Measurements from ENCODE around the gene SIAH3.

Gene SIAH3

DNA sequence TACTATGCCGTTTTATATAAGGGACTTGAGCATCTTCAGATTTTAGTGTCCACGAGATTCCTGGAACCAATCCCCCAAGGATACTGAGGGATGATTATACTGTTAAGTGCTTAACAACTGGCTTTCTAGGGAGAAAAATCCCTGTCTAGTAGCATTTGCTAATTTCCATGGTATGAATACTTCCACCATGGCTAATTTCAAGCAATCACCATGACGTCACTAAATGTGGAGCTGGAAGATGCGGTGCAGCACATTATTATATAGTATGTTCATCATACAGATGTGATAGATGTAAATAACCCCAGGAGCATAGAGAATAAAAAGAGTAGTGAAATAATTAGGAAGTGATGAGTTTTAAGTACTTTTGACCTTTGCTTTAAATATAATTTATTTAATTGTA, 72.7 kb downstream of the SIAH3 start:
- TF ChIP-seq, protein P1, sequence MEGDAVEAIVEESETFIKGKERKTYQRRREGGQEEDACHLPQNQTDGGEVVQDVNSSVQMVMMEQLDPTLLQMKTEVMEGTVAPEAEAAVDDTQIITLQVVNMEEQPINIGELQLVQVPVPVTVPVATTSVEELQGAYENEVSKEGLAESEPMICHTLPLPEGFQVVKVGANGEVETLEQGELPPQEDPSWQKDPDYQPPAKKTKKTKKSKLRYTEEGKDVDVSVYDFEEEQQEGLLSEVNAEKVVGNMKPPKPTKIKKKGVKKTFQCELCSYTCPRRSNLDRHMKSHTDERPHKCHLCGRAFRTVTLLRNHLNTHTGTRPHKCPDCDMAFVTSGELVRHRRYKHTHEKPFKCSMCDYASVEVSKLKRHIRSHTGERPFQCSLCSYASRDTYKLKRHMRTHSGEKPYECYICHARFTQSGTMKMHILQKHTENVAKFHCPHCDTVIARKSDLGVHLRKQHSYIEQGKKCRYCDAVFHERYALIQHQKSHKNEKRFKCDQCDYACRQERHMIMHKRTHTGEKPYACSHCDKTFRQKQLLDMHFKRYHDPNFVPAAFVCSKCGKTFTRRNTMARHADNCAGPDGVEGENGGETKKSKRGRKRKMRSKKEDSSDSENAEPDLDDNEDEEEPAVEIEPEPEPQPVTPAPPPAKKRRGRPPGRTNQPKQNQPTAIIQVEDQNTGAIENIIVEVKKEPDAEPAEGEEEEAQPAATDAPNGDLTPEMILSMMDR (conservative IDR thresholded peaks at IDR 0.05; ENCODE audit: low read length), result no peak
- no peak for DNase-seq (ENCODE audit: low read depth)

DNA sequence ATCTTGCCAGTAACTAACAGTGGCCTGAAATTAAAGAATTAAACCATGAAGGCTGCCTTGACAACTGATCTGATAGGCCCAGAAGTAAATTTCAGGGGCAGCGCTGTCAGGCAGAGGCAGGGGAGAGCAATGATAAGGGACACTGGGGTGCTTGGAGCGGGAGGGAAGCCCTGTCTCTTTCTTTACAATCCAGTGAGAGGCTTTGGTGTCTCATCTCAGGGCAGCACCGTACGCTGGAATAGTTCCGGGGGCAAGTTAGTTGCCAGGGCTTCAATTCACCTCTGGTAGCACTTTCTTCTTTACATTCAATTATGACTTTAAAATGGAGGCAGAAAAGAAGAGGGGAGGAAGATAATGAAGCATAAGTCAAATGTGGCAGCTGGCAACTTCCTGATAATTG, 74.8 kb downstream of the SIAH3 start:
- DNase-seq (ENCODE audit: low read depth), result no peak
- no peak overlapping the region for H3K4me3 ChIP-seq (ENCODE audit: low read length)
- TF ChIP-seq, protein P1 (conservative IDR thresholded peaks at IDR 0.05; ENCODE audit: low read length), result no peak

More for the DNA sequence above, 72.7 kb downstream of the SIAH3 start:
- no peak overlapping the region for H3K4me3 ChIP-seq (ENCODE audit: low read length)

DNA sequence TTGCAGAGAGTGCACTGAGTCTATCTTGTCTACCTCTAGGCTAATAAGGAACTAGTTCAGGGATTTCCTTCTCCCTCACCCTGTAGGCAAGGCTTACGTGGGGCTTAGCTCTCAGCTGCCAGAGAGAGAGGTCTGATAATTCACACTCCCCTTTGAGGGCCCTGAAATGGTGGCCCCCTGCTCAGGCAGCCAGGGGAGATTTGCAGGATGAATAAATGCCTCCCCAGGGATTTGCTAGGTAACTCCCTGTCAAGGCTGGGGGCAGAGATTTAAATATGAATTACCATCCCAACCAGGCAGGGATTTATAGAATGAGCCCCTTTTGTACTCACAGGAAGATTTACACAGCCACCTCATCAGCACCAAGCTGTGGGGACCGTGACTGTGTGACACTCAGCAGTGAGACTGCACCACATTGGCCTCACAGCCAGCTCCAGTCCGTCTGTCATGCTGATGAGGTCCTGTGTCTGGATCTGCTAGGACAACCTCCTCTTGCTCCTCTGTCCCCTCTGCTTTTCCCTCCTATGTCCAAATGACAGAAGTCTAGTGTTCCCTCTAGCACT, 76.1 kb downstream of the SIAH3 start:
- H3K4me3 ChIP-seq (ENCODE audit: low read length), result no peak overlapping the region
- DNase-seq (ENCODE audit: low read depth), result no peak
- TF ChIP-seq, protein P1 (conservative IDR thresholded peaks at IDR 0.05; ENCODE audit: low read length), result no peak

DNA sequence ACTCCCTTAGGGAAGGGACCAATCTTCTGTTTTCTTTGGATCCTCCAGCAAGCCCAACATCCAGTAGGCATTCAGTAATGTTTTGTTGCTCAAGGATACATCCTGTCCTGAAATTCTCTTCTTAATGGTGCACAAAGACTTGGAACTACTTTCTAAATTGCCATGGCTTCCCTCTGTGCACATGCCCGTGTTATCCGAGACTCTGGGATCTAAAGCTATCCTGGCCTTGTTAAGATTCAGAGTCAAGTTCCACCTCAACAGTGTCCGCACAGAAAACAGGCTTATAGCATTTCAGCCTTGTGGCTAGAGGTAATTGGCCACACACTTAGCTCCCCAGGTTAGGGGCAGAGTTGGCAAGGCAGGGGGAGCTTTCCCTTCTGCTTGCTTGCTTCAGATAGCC, 77.6 kb downstream of the SIAH3 start:
- no peak for DNase-seq (ENCODE audit: low read depth)
- TF ChIP-seq, protein P1 (conservative IDR thresholded peaks at IDR 0.05; ENCODE audit: low read length), result no peak
- no peak overlapping the region for H3K4me3 ChIP-seq (ENCODE audit: low read length)

DNA sequence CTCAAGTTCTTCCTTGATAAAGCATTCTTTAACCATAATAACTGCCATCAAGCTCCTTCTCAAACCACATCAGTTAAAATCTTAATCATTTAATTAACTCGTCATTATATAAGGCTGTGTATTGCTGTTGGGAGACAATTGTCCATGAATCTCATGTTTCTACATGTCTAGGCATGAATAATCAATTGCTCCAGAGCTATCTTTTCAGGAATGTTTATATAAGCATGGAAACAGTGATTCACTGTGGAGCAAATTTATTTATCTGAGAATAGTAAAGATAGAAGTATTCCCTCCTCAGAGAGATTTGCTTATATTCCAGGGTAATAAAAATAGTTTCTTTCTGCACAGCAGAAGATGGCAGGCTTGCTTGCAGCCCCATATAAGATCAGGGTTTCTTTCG, 78.3 kb downstream of the SIAH3 start:
- no peak for DNase-seq (ENCODE audit: low read depth)
- no peak overlapping the region for H3K4me3 ChIP-seq (ENCODE audit: low read length)
- TF ChIP-seq, protein P1 (conservative IDR thresholded peaks at IDR 0.05; ENCODE audit: low read length), result no peak

DNA sequence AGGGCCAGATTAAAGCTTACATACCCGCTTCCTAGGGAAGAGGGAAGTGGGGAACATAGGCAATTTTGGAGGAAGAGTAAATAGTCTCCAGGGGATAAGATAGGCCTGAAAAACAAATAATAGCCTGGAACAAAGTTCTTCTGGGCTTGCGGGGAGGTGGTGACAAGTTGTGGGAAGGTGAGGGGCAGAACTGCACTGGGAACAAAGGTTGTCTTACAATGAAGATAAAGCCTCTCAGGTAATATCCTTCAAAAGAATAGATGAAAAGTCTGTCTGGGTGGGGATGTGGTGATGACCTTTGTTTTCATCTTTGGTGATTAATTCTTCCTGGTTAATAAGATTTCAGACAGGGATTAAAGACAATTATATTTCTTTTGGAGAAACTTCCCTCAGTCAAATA, 80.7 kb downstream of the SIAH3 start:
- no peak for DNase-seq (ENCODE audit: low read depth)
- no peak overlapping the region for H3K4me3 ChIP-seq (ENCODE audit: low read length)
- TF ChIP-seq, protein P1 (conservative IDR thresholded peaks at IDR 0.05; ENCODE audit: low read length), result no peak

DNA sequence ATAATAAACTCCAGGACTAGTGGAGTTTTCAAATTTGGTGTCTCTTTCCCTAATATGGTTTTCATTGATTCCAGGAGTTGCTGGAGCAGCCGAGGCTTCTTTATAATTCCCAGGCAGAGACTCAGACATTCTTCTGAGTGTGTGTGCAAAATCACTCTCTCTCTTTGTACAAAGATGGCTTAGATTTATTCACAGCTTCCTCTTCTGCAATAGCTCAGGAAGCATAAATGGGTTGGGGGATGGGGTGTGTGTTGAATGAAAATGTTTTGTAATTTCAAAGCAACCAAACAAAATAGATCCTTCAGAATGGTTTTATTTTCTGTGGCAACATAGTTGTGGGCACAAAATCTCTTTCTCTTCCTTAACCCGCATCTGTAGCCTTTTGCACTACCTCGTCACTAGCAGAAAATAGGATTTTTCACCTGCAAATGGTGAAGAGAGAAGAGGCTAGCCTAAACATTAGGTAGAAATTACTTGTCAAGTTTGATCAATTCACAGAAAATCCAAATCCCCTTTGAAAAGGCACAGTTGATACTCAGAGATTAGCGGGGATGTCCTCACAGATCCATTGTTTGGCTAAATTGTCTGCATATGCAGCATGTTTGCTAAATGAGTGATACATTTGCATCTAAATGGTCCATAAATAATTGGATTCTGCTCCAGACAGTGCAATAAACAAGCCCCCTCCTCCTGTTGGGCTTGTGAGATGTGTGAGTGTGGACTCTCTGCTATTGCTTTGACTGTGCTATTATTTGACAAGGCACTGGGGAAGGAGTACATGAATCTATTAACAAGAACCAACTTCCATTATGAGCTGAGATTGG, 82.7 kb downstream of the SIAH3 start:
- TF ChIP-seq, protein P1 (conservative IDR thresholded peaks at IDR 0.05; ENCODE audit: low read length), result no peak
- DNase-seq (ENCODE audit: low read depth), result no peak
- no peak overlapping the region for H3K4me3 ChIP-seq (ENCODE audit: low read length)

Data from AG10803 (cell line).